ENCODE measurements around the gene TMTC1. TPM values are rescaled to one million over a fixed set of nuclear protein-coding genes. Genes with fewer than 3 reads are reported as not detected.
"Not testable (repeated sequence)": the region's sequence is repeated elsewhere in the genome, so short reads cannot be mapped to it uniquely, and the experiment has no call there.

TMTC1 gene
- total and polyA plus RNA-seq, 10 donors: 3.4 to 210 (median 137) TPM

- TF ChIP-seq CTCF (IDR thresholded peaks at IDR 0.05 in 8 of 11, conservative IDR thresholded peaks at IDR 0.05 in 3 of 11) (no peak), POLR2AphosphoS5 (IDR thresholded peaks at IDR 0.05) (peak in 1 of 3 donors; percentile 82)
These were observed 221.5 kb downstream of the TMTC1 start for GRCh38 chr12:29562110-29562804.

GRCh38 chr12:29561664-29562071 is 222.1 kb downstream of the TMTC1 start:
- peaks cover 0 to 20% (median under 1%) of the 10 kb centered on the region in 6 donors for H3K36me3 ChIP-seq
- peaks cover 21 to 71% (median 55%) of the 10 kb centered on the region in 6 donors for H3K4me1 ChIP-seq
- WGBS, 5 donors: 48 to 63% (median 49%) methylated on average over 3 of the region's 3 CpGs
- no peaks in the 10 kb centered on the region for H3K9me3 ChIP-seq
- H3K4me3 ChIP-seq: no peak overlapping the region
- intact Hi-C loops (cut with DNase I; ENCODE audit: low total_unique reads): no loop called here
- H3K27me3 ChIP-seq (replicated peaks in 1 of 7): no peaks in the 10 kb centered on the region
- no peak for TF ChIP-seq CTCF (IDR thresholded peaks at IDR 0.05 in 8 of 11, conservative IDR thresholded peaks at IDR 0.05 in 3 of 11)
- no peak for TF ChIP-seq POLR2A (IDR thresholded peaks at IDR 0.05)
- no peak for TF ChIP-seq POLR2AphosphoS5 (IDR thresholded peaks at IDR 0.05)
- DNase-seq: no peak
- peak overlapping the region; percentile 54 to 85 (median 80) for H3K27ac ChIP-seq

More at GRCh38 chr12:29562110-29562804, 221.5 kb downstream of the TMTC1 start:
- DNase-seq: no peak
- H3K27ac ChIP-seq: peak overlapping the region; percentile 23 to 85 (median 80)
- no peaks in the 10 kb centered on the region for H3K27me3 ChIP-seq (replicated peaks in 1 of 7)
- intact Hi-C loops (cut with DNase I; ENCODE audit: low total_unique reads): no loop called here
- H3K36me3 ChIP-seq: peaks cover 0 to 21% (median 0%) of the 10 kb centered on the region in 6 donors
- H3K4me3 ChIP-seq: no peak overlapping the region
- no peaks in the 10 kb centered on the region for H3K9me3 ChIP-seq
- 52 to 75% (median 65%) methylated on average over 4 of the region's 4 CpGs for WGBS, 5 donors
- peaks cover 21 to 77% (median 55%) of the 10 kb centered on the region in 6 donors for H3K4me1 ChIP-seq

GRCh38 chr12:29559198-29559597 is 224.5 kb downstream of the TMTC1 start:
- TF ChIP-seq POLR2A (IDR thresholded peaks at IDR 0.05) (no peak), POLR2AphosphoS5 (IDR thresholded peaks at IDR 0.05) (peak in 1 of 3 donors; percentile 11)
- 52 to 69% (median 56%) methylated on average over 4 of the region's 4 CpGs for WGBS, 5 donors
- no peaks in the 10 kb centered on the region for H3K9me3 ChIP-seq
- peaks cover 21 to 57% (median 48%) of the 10 kb centered on the region in 6 donors for H3K4me1 ChIP-seq
- H3K27me3 ChIP-seq (replicated peaks in 1 of 7): no peaks in the 10 kb centered on the region
- no peak for DNase-seq
- intact Hi-C loops (cut with DNase I; ENCODE audit: low total_unique reads): loop anchor here (10.0 kb wide), 1 partner anchor 1246 kb away; no protein-coding TSS in a partner anchor
- H3K36me3 ChIP-seq: peaks cover 0 to 13% (median 2%) of the 10 kb centered on the region in 6 donors
- no peak overlapping the region for H3K4me3 ChIP-seq
- peak overlapping the region; percentile 58 to 85 (median 80) for H3K27ac ChIP-seq

GRCh38 chr12:29556363-29556762 is 227.4 kb downstream of the TMTC1 start:
- Histone ChIP-seq H3K27me3 (replicated peaks in 1 of 7) (no peaks in the 10 kb centered on the region), H3K36me3 (peaks cover 0 to 13% (median 2%) of the 10 kb centered on the region in 6 donors), H3K27ac (peak overlapping the region in 3 of 8 donors; percentile 12 to 83 (median 75)), H3K4me3 (no peak overlapping the region), H3K9me3 (no peaks in the 10 kb centered on the region), H3K4me1 (peaks cover 11 to 63% (median 43%) of the 10 kb centered on the region in 6 donors)
- intact Hi-C loops (cut with DNase I; ENCODE audit: low total_unique reads): loop anchor here (10.0 kb wide), 1 partner anchor 1248 kb away; no protein-coding TSS in a partner anchor
- no peak for TF ChIP-seq POLR2A (IDR thresholded peaks at IDR 0.05)
- no peak for TF ChIP-seq CTCF (IDR thresholded peaks at IDR 0.05 in 8 of 11, conservative IDR thresholded peaks at IDR 0.05 in 3 of 11)
- TF ChIP-seq POLR2AphosphoS5 (IDR thresholded peaks at IDR 0.05): no peak
- DNase-seq: no peak

GRCh38 chr12:29555451-29555850 is 228.3 kb downstream of the TMTC1 start:
- 78 to 96% (median 86%) methylated on average over 2 of the region's 2 CpGs for WGBS, 5 donors
- DNase-seq; H3K27me3 ChIP-seq (replicated peaks in 1 of 7); H3K4me3 ChIP-seq; H3K9me3 ChIP-seq: not testable (repeated sequence)
- intact Hi-C loops (cut with DNase I; ENCODE audit: low total_unique reads): loop anchor here (10.0 kb wide), 1 partner anchor 1249 kb away; no protein-coding TSS in a partner anchor
- H3K27ac ChIP-seq: peak overlapping the region in 1 of 8 donors; percentile 66
- peaks cover 0 to 13% (median 2%) of the 10 kb centered on the region in 6 donors for H3K36me3 ChIP-seq
- peaks cover 6 to 59% (median 35%) of the 10 kb centered on the region in 6 donors for H3K4me1 ChIP-seq

Data from spleen (tissue), 11 donors.